HCT116 (cell line): ENCODE results near the gene SRP54. TPM values are rescaled to one million over a fixed set of nuclear protein-coding genes. Genes with fewer than 3 reads are reported as not detected.

Experiments used
- ATAC-seq: fragments of 200-7000 bp; cut with Tn5 transposase; 2 replicates; pipeline ENCODE4 v1.9.1; 2020; ENCODE audit warnings: mild to moderate bottlenecking, moderate library complexity
- BruUV-seq: library from RNA; stranded (reverse); fragments of 400-500 nt; replicated peaks from 2 replicates; lab custom pipeline; 2021; lab: Mats Ljungman, UMichigan
- CTCF ChIA-PET: fragments of 300-600 bp; sonication (Branson Sonifier 250); formaldehyde crosslinking; loops from one replicate; lab custom pipeline; 2021; ENCODE audit warnings: antibody characterized with exemption; lab: Charles Lee
- POLR2A ChIA-PET: fragments of 300-600, 350-600 bp; sonication (Branson Sonifier 250); formaldehyde crosslinking; loops from one replicate; lab custom pipeline; 2021; ENCODE audit warnings: antibody characterized with exemption; lab: Charles Lee
- RAD21 ChIA-PET, 2 experiments: fragments of 300-600 bp; sonication (Branson Sonifier 250); formaldehyde crosslinking; loops; one replicate each; lab custom pipeline; 2023; ENCODE audit warnings: low total read pairs in 2 of 2; ENCODE audit not compliant: uncharacterized antibody in 2 of 2, unreplicated experiment in 2 of 2, low non-redundant PET in 1 of 2; lab: Charles Lee
- DNase-seq: peaks from one replicate; pipeline ENCODE4 v3.0.0-alpha.2; 2010; ENCODE audit warnings: low read depth, low spot score
- H2AFZ ChIP-seq: fragments of 200-600 bp; shearing (Covaris generic), sonication (generic); 2 replicates; pipeline ENCODE4 v1.6.1; 2017; ENCODE audit warnings: low read depth, mixed run types, mixed read lengths, antibody characterized with exemption, low read length; ENCODE audit not compliant: poor library complexity, severe bottlenecking
- H3K27ac ChIP-seq: 2 replicates; pipeline ENCODE4 v1.5.1; 2012; ENCODE audit warnings: low read depth, low read length
- H3K27me3 ChIP-seq: fragments of 200-600 bp; sonication (generic); 2 replicates; pipeline ENCODE4 v1.6.1; 2016; ENCODE audit warnings: mixed run types, low read length, mixed read lengths; ENCODE audit not compliant: insufficient read depth
- H3K36me3 ChIP-seq, 2 experiments: fragments of 200-500 bp in 1 of 2; fragments of 200-600 bp in 1 of 2; sonication (Bioruptor generic) in 1 of 2; sonication (generic) in 1 of 2; 2 replicates each; pipeline versions ENCODE4 v1.5.1 to v1.6.1; 2014 to 2016; ENCODE audit warnings: low read length in 2 of 2, inconsistent platforms in 1 of 2, mixed read lengths in 1 of 2, mixed run types in 1 of 2; ENCODE audit not compliant: insufficient read depth in 2 of 2, control insufficient read depth in 1 of 2
- H3K4me1 ChIP-seq, 2 experiments: fragments of 200-600 bp in 1 of 2; sonication (generic) in 1 of 2; 2 replicates each; pipeline versions ENCODE4 v1.5.1 to v1.6.1; 2012 to 2017; ENCODE audit warnings: low read length in 2 of 2, inconsistent platforms in 1 of 2, mild to moderate bottlenecking in 1 of 2, mixed read lengths in 1 of 2, mixed run types in 1 of 2, moderate library complexity in 1 of 2; ENCODE audit not compliant: insufficient read depth in 2 of 2, control insufficient read depth in 1 of 2
- H3K4me2 ChIP-seq: fragments of 200-600 bp; sonication (generic); 2 replicates; pipeline ENCODE4 v1.6.1; 2017; ENCODE audit warnings: mixed run types, low read length, mixed read lengths
- H3K4me3 ChIP-seq, 2 experiments: fragments of 200-600 bp in 1 of 2; sonication (generic) in 1 of 2; replicated peaks in 1 of 2; 2 replicates each; pipeline ENCODE4 v1.5.1; 2011 to 2016; ENCODE audit warnings: low read length in 2 of 2, control low read depth in 1 of 2, low read depth in 1 of 2, mild to moderate bottlenecking in 1 of 2, mixed read lengths in 1 of 2, mixed run types in 1 of 2
- H3K79me2 ChIP-seq: fragments of 200-600 bp; sonication (generic); 2 replicates; pipeline ENCODE4 v1.6.1; 2017; ENCODE audit warnings: mild to moderate bottlenecking, mixed run types, low read length, moderate library complexity, mixed read lengths; ENCODE audit not compliant: insufficient read depth
- H3K9ac ChIP-seq: fragments of 200-600 bp; sonication (generic); 2 replicates; pipeline ENCODE4 v1.6.1; 2016; ENCODE audit warnings: low read length, mixed read lengths
- H3K9me2 ChIP-seq: fragments of 200-600 bp; sonication (generic), shearing (Covaris generic); 2 replicates; pipeline ENCODE4 v1.6.1; 2017; ENCODE audit warnings: mixed run types, mild to moderate bottlenecking, moderate library complexity; ENCODE audit not compliant: insufficient read depth
- H3K9me3 ChIP-seq, 2 experiments: fragments of 200-500 bp in 1 of 2; fragments of 200-600 bp in 1 of 2; sonication (Bioruptor generic) in 1 of 2; sonication (generic) in 1 of 2; 2 replicates each; pipeline ENCODE4 v1.6.1; 2014 to 2017; ENCODE audit warnings: low read length in 2 of 2, mixed read lengths in 2 of 2, inconsistent platforms in 1 of 2, low read depth in 1 of 2, mild to moderate bottlenecking in 1 of 2, mixed run types in 1 of 2, moderate library complexity in 1 of 2; ENCODE audit not compliant: control insufficient read depth in 1 of 2, insufficient read depth in 1 of 2
- H4K20me1 ChIP-seq: fragments of 200-600 bp; sonication (generic), shearing (Covaris generic); 2 replicates; pipeline ENCODE4 v1.6.1; 2017; ENCODE audit warnings: mixed run types, mild to moderate bottlenecking, moderate library complexity; ENCODE audit not compliant: insufficient read depth
- CBX3 ChIP-seq: IDR thresholded peaks from 2 replicates; pipeline ENCODE4 v1.6.1; 2012; ENCODE audit warnings: low read depth
- EGR1 ChIP-seq: IDR thresholded peaks from 2 replicates; pipeline ENCODE4 v1.6.1; 2012; ENCODE audit warnings: low read depth
- RAD21 ChIP-seq: IDR thresholded peaks from 2 replicates; pipeline ENCODE4 v1.6.1; 2012; ENCODE audit warnings: low read depth, mild to moderate bottlenecking
- SRF ChIP-seq: IDR thresholded peaks from 2 replicates; pipeline ENCODE4 v1.6.1; 2012; ENCODE audit warnings: low read depth
- TCF7L2 ChIP-seq: IDR thresholded peaks from 2 replicates; pipeline ENCODE4 v1.7.0; 2011; ENCODE audit warnings: borderline replicate concordance, inconsistent platforms; ENCODE audit not compliant: insufficient read depth, insufficient read length; ENCODE audit errors: extremely low read depth
- intact Hi-C: fragments of 100-400 bp; cut with micrococcal nuclease; formaldehyde crosslinking; loops from 2 replicates; pipeline ENCODE4 v1.10.0; 2022
- total RNA-seq: library from RNA; stranded (reverse); gene quantifications from one replicate; pipeline ENCODE4 v1.2.1, GENCODE V29; 2021; ENCODE audit not compliant: unreplicated experiment
- TF ChIP-seq, protein P1 (sequence below): IDR thresholded peaks from 2 replicates; pipeline ENCODE4 v1.6.1; 2011; ENCODE audit warnings: mild to moderate bottlenecking, low read length, moderate library complexity; ENCODE audit not compliant: insufficient replicate concordance; ENCODE audit errors: extremely low read depth
- TF ChIP-seq, protein P2 (sequence below): IDR thresholded peaks from 2 replicates; pipeline ENCODE4 v1.6.1; 2012; ENCODE audit warnings: low read depth

Gene SRP54
- total RNA-seq, 1 experiment from 2014 or later, result 53.0 TPM

DNA sequence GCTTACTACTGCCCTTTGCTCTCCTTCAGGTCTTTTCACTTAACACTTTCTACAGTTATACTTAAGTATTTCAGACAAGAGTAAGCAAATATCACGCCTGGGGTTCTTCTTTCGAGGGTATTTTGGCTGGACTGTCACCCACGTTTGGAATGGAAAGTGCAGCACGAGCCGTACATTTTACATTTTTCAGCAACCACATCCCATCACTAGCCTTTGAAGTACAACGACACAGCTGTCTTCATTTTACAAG, 62.9 kb downstream of the SRP54 start:
- Histone ChIP-seq H3K9me3 (no peaks in the 10 kb centered on the region), H3K36me3 (no peaks in the 10 kb centered on the region), H3K9me2 (no peaks in the 10 kb centered on the region), H3K9ac (peak overlapping the region; percentile 74), H3K79me2 (peaks cover 16% of the 10 kb centered on the region), H3K27me3 (no peaks in the 10 kb centered on the region), H3K4me3 (peak overlapping the region; percentile 56 to 81), H4K20me1 (no peaks in the 10 kb centered on the region), H3K27ac (peak overlapping the region; percentile 34), H3K4me2 (peak overlapping the region; percentile 93), H3K4me1 (peaks cover 10 to 18% of the 10 kb centered on the region in 2 experiments; a peak in 3 of 4 replicates), H2AFZ (peak overlapping the region; percentile 82)
- CTCF ChIA-PET, result interaction anchor here (0.7 to 0.9 kb wide), 2 partner anchors 23 to 65 kb away, joined by 3 read pairs; no protein-coding TSS in a partner anchor
- no peak for DNase-seq
- ATAC-seq, result no peak
- RAD21 ChIA-PET, result no interaction called here
- POLR2A ChIA-PET, result interaction anchor here (0.7 to 2.0 kb wide), 7 partner anchors 8 to 267 kb away, joined by 3 to 10 read pairs (median 3); partner anchors contain the start of genes PPP2R3C, PRORP and SRP54
- TF ChIP-seq EGR1 (no peak), CBX3 (no peak), TCF7L2 (peak; percentile 49), RAD21 (no peak), SRF (no peak)
- TF ChIP-seq, protein P1, sequence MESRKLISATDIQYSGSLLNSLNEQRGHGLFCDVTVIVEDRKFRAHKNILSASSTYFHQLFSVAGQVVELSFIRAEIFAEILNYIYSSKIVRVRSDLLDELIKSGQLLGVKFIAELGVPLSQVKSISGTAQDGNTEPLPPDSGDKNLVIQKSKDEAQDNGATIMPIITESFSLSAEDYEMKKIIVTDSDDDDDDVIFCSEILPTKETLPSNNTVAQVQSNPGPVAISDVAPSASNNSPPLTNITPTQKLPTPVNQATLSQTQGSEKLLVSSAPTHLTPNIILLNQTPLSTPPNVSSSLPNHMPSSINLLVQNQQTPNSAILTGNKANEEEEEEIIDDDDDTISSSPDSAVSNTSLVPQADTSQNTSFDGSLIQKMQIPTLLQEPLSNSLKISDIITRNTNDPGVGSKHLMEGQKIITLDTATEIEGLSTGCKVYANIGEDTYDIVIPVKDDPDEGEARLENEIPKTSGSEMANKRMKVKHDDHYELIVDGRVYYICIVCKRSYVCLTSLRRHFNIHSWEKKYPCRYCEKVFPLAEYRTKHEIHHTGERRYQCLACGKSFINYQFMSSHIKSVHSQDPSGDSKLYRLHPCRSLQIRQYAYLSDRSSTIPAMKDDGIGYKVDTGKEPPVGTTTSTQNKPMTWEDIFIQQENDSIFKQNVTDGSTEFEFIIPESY, result no peak
- TF ChIP-seq, protein P2, sequence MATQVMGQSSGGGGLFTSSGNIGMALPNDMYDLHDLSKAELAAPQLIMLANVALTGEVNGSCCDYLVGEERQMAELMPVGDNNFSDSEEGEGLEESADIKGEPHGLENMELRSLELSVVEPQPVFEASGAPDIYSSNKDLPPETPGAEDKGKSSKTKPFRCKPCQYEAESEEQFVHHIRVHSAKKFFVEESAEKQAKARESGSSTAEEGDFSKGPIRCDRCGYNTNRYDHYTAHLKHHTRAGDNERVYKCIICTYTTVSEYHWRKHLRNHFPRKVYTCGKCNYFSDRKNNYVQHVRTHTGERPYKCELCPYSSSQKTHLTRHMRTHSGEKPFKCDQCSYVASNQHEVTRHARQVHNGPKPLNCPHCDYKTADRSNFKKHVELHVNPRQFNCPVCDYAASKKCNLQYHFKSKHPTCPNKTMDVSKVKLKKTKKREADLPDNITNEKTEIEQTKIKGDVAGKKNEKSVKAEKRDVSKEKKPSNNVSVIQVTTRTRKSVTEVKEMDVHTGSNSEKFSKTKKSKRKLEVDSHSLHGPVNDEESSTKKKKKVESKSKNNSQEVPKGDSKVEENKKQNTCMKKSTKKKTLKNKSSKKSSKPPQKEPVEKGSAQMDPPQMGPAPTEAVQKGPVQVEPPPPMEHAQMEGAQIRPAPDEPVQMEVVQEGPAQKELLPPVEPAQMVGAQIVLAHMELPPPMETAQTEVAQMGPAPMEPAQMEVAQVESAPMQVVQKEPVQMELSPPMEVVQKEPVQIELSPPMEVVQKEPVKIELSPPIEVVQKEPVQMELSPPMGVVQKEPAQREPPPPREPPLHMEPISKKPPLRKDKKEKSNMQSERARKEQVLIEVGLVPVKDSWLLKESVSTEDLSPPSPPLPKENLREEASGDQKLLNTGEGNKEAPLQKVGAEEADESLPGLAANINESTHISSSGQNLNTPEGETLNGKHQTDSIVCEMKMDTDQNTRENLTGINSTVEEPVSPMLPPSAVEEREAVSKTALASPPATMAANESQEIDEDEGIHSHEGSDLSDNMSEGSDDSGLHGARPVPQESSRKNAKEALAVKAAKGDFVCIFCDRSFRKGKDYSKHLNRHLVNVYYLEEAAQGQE, result no peak
- intact Hi-C loops, result loop anchor here (1.0 kb wide), 1 partner anchor 63 kb away; the partner anchor contains the start of gene SRP54
- BruUV-seq, result no TSS peak
